Stimulated activated CD4-positive, alpha-beta T cell treated with anti-CD3 and anti-CD28 coated beads, Interleukin-4, amount 100 ng/mL, for 1 hour (primary cell): Measurements from ENCODE around the gene SLC22A8.
"Not testable (repeated sequence)": the region's sequence is repeated elsewhere in the genome, so short reads cannot be mapped to it uniquely, and the experiment has no call there.

ENCODE experiments used
- DNase-seq: peaks from one replicate; pipeline ENCODE4 v3.0.0-alpha.2; 2020

Gene SLC22A8, protein sequence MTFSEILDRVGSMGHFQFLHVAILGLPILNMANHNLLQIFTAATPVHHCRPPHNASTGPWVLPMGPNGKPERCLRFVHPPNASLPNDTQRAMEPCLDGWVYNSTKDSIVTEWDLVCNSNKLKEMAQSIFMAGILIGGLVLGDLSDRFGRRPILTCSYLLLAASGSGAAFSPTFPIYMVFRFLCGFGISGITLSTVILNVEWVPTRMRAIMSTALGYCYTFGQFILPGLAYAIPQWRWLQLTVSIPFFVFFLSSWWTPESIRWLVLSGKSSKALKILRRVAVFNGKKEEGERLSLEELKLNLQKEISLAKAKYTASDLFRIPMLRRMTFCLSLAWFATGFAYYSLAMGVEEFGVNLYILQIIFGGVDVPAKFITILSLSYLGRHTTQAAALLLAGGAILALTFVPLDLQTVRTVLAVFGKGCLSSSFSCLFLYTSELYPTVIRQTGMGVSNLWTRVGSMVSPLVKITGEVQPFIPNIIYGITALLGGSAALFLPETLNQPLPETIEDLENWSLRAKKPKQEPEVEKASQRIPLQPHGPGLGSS

DNA sequence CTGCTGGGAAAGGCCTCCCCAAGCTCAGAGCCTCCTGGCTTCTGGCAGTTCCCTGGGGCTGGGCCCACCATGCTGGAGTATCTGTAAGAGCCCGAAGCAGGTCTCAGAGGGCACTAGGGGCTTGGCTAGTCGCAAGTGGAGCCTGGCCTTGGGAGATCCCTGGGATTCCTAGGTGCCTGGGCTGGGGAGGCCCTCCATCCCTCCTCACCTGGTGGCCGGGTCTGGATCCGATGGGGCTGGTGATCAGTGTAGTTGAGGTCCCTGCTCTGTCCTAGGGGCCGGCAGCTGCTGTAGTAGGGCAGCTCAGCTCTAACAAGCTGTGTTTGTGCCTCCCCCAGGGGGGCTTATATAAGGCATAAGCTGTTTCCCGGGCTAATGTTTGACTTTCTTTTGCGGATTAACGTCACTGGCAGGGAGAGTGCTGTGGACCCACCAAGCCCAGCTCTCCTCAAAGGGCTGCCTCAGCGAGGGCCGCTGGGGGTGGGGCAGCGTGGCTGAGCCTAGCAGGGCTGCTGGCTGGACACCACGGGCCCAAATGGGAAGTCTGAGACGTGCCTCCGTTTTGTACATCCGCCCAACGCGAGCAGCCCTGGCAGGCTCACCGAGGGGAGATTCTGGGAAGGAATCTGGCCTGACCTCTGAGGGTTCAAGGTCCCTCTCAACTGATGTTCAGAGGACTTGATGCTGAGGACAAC is at the start of gene SLC22A8:
TSS of gene SLC22A8 (minus strand) at position 321 of the 695 bp plus-strand sequence. CDS start 883 bp downstream, outside the sequence.
- DNase-seq: no peak

DNA sequence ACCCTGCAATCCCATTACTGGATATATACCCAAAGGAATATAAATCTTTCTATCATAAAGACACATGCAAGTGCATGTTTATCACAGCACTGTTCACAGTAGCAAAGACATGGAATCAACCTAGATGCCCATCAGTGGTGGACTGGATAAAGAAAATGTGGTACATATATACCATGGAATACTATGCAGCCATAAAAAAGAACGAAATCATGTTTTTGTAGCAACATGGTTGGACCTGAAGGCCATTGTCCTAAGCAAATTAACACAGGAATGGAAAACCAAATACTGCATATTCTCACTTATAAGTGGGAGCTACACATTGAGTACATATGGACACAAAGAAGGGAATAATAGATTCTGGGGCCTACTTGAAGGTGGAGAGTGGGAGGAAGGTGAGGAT is 30.6 kb upstream of the SLC22A8 start:
- not testable (repeated sequence) for DNase-seq

DNA sequence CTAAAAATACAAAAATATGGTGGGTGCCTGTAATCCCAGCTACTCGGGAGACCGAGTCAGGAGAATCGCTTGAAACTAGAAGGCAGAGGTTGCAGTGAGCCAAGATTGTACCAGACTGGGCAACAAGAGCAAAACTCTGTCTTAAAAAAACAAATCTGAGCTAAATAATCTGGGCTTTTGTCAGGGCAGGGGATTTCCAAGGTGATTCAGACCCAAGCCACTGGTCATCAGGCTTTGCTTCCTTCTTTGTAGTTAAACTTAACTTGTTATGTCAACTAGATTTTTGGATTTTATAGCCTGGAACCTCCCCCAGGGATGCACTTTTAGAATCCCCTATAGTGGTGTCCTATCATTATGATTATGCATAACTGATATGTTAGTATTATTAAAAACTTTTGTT is 27.0 kb upstream of the SLC22A8 start:
- DNase-seq: no peak

DNA sequence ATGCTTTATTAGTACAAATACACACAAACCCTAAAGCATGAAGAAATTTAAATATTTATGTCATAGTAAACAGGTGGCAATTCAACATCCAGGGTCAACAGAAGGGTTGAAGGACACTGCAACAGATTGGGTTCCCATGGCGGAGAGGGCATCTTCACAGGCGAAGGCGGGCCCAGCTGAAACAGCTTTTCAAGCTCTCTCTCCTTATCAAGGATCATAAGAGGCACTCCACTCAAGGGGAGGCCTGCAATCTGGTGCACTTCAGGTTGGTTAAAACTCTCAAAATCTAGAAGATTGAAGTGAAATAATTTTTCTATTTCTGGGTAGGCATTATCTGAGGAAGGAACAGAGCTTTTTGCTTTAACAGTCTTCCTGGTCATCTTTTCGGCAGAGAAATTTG is 16.8 kb upstream of the SLC22A8 start:
- no peak for DNase-seq

DNA sequence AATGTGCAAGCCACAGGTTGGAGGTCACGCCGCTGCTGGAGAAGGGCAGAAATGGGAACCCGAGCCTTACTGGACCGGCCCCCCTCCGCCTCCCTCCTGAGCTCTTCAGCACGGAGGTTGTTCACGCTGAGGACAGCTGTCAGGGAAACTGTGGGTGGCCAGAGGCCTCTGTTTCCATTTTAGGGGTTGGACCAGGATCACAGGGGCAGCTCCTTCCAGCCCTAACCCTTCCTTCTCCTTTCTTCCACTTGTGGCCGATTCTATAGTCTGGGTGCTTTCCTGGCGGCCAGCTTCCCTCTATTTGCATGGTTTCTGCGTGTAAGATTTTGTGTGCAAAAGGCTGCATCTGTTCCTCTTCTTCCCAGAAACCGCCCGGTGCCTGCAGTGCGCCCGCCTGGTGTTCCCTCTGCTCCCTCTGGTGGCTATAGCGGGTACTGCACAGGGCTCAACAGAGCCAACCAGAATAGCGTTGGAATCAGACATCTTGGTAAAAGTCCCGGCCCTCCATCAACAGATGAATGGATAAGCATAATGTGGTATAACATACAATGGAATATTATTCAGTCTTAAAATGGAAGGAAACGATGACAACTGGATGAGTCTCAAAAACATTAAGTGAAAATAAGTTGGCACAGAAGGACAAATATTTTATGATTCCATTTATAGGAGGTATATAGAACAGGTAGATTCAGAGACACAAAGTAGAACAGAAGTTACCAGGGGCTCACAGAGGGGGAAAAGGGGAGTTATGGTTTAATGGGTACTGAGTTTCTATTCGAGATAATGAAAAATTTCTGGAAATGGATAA is 8.4 kb upstream of the SLC22A8 start:
- peak; percentile 90 for DNase-seq

- no peak for DNase-seq
Observed at GRCh38 chr11:63023222-63023814, 7.7 kb upstream of the SLC22A8 start.

GRCh38 chr11:63022441-63022840 is 6.8 kb upstream of the SLC22A8 start:
- no peak for DNase-seq

DNA sequence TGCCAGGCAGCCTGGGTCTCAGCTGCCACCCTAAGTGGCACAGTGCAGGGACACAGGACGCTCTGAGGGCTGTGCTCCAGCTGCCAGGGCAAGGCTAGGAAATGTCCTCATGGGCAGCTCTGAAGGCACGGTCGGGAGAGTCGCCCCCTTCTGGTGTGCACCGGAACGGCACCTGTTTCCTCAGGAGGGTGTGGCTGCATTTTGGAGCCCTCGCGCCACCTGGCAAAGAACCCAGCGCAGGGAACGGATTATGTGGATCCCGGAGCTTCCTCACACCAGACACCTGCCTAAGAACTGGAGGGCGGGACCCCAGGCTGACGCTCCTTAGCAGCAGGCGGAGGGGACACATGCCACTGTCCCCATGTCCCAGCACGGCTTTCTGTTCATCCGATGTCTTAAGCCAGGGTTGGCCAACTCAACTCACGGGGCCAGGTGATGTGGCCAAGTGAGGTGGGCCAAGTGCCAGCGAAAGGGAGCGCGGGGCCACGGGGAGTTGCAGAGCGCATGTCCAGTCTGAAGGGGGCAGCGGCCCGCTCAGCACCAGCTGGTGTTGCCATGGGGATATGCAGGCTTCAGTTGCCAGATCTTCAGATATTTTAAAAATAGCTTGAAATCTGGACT is 5.1 kb upstream of the SLC22A8 start:
- DNase-seq: peak; percentile 30

DNA sequence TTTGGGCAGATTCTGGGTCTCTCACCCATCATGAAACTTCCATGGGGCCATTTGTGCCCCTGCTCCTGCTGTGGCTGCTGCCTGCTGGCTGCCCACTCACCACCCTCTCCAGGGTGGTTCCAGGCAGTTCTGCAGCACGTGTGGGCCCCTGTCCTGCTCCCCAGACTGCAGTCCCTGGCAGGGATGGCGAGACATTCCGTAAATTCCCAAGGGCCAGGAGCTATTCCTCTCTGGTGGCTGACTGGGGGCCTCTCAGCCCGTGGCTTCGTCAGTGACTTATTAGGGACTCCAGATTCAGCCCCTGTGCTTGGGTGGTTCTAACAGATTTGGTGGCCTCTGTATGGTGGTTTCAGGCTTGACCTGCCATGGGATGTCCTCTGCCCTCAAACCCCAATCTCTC is 3.9 kb upstream of the SLC22A8 start:
- no peak for DNase-seq

- DNase-seq: no peak
Observed at GRCh38 chr11:63017306-63017974, 1.8 kb upstream of the SLC22A8 start.

- DNase-seq: no peak
Observed at GRCh38 chr11:63014408-63015055, 1.1 kb downstream of the SLC22A8 start.

GRCh38 chr11:63012839-63013238 is 2.8 kb downstream of the SLC22A8 start:
- DNase-seq: no peak

DNA sequence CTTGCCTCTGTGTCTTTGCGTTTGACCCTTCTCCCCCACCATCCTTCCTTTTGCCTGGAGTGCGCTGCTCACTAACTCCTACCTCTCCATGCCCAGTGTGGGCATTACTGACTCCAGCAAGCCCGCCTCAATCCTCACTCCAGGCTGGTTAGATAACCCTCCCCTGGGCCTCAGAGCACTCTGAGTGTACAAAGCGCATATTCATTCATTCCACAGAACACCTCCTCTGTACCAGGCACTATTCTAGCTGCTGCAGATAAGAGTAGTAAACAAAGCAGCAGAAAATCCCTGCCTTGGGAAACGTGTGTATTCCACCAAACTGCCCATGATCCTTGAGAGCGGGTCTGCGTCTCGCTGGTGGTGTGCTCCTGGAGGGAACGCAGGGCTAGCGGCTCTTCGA is 3.2 kb downstream of the SLC22A8 start:
- no peak for DNase-seq

DNA sequence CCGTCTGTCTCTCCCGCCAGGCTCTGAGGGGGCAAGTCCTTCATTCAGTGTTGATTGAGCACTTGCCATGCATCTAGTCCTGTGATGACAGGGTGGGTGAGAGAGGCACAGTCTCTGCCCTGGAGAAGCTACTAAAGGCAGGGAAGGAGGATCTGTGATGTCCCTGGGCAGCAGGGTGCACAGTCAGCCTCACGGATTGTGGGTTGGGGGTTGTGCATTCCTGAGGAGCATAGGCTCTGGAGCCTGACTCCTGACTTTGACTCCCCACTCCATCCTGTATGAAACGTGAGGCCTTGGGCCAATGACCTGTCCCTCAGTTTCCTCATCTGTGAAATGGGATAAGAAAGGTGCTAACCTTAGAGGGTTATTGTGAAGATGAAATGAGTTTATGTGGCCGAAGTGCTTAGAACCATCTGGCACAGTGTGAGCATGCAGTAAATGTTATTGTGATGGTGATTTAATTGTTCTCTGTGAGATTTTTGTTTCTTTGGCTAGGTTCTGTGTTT is 4.7 kb downstream of the SLC22A8 start:
- no peak for DNase-seq

DNA sequence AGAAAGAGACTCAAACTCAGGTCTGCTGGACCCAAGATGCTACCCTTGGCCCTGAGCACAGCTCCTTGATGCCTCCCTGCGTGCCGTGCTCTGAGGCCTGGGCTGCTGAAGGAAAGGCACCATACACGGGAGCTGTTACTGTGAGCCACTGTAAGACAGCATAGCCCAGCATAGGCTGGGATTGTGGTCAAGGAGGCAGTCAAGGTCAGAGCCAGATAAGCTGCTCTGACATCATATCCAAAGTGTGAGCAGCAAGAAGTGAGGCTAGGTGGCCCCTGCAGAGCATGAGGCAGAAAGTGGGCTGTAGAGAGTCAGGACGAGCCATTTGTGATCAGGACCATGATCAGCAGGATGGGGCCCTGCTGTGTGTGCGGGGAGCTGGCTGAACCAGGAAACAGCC is 7.7 kb downstream of the SLC22A8 start:
- no peak for DNase-seq

DNA sequence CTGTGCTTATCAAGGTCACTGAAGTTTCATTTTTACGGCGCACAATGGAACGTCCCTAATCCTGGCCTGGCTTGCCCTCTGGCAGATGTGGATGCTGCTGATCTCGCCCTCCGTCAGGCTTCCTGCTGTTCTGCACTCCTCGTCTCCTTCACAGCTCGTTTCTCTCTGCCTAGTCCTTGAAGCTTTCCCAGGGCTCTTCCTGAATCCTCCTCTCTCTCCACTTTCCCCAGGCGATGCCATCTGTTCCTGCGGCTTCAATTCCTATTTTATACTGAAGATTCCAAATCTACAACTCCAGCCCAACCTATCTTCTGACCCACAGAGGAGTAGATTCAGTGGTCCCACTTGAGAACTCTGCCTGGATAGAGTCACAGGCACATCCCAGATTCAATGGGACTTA is 14.2 kb downstream of the SLC22A8 start:
- no peak for DNase-seq

- DNase-seq: no peak
Observed at GRCh38 chr11:62999649-63000048, 16.0 kb downstream of the SLC22A8 start.

- DNase-seq: no peak
Observed at GRCh38 chr11:62999156-62999555, 16.5 kb downstream of the SLC22A8 start.

- no peak for DNase-seq
Observed at GRCh38 chr11:62996271-62996670, 19.4 kb downstream of the SLC22A8 start.

- DNase-seq: no peak
Observed at GRCh38 chr11:62994775-62995174, 20.9 kb downstream of the SLC22A8 start.

DNA sequence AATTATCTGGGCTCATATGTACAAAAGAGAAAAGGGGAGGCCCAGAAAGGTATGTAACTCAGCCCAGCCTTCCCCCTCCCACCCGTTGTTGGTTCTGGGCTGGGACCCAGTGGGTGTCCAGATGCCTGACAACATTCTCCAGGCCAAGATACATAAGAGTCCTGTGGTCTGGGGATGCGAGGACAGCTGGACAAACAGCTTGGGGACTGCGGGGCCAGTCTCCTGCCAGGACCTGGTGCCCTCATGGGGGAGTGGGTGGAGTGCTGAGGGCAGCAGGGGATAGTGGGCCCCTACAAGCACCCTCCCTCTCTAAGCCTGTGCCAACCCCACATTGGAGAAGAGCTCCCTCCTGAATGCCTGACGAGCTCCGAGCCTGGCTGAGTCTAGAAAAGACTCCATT is 27.4 kb downstream of the SLC22A8 start:
- DNase-seq: no peak
